A673 (cell line): ENCODE measurements around the gene TBRG1. TPM values are rescaled to one million over a fixed set of nuclear protein-coding genes. Genes with fewer than 3 reads are reported as not detected.

Source experiments
- BruUV-seq: library from RNA; stranded (reverse); fragments of 400-500 nt; replicated peaks from 2 replicates; lab custom pipeline; 2021; lab: Mats Ljungman, UMichigan
- CTCF ChIA-PET: fragments of 300-600 bp; sonication (Branson Sonifier 250); formaldehyde crosslinking; loops from one replicate; lab custom pipeline; 2022; ENCODE audit warnings: antibody characterized with exemption; lab: Charles Lee
- POLR2A ChIA-PET: fragments of 300-600 bp; sonication (Branson Sonifier 250); formaldehyde crosslinking; loops from one replicate; lab custom pipeline; 2022; ENCODE audit warnings: antibody characterized with exemption; ENCODE audit not compliant: low non-redundant PET; lab: Charles Lee
- DNase-seq: peaks from one replicate; pipeline ENCODE4 v3.0.0-alpha.2; 2015; ENCODE audit warnings: low spot score
- H3K27ac ChIP-seq: fragments of 200-600 bp; sonication (generic); 2 replicates; pipeline ENCODE4 v1.5.1; 2016; ENCODE audit warnings: mixed run types, low read depth, mild to moderate bottlenecking, mixed read lengths, antibody characterized with exemption, low read length; ENCODE audit not compliant: poor library complexity, severe bottlenecking
- H3K27me3 ChIP-seq: fragments of 200-600 bp; sonication (generic); replicated peaks from 2 replicates; pipeline ENCODE4 v1.6.1; 2017; ENCODE audit warnings: mixed run types, low read depth, mild to moderate bottlenecking, mixed read lengths, antibody characterized with exemption, low read length; ENCODE audit not compliant: insufficient read depth, poor library complexity
- H3K36me3 ChIP-seq: fragments of 200-600 bp; sonication (generic); 2 replicates; pipeline ENCODE4 v1.6.1; 2016; ENCODE audit warnings: mixed run types, mild to moderate bottlenecking, mixed read lengths, antibody characterized with exemption, low read length; ENCODE audit not compliant: insufficient read depth, poor library complexity, severe bottlenecking
- H3K4me1 ChIP-seq: fragments of 200-600 bp; sonication (generic); 2 replicates; pipeline ENCODE4 v1.6.1; 2017; ENCODE audit warnings: mixed run types, mild to moderate bottlenecking, mixed read lengths, antibody characterized with exemption, low read length; ENCODE audit not compliant: insufficient read depth, poor library complexity, severe bottlenecking
- H3K4me3 ChIP-seq: fragments of 200-600 bp; sonication (generic); 2 replicates; pipeline ENCODE4 v1.5.1; 2016; ENCODE audit warnings: low read depth, mixed run types, mild to moderate bottlenecking, mixed read lengths, low read length; ENCODE audit not compliant: poor library complexity, severe bottlenecking
- H3K9me3 ChIP-seq: fragments of 200-600 bp; sonication (generic); 2 replicates; pipeline ENCODE4 v1.6.1; 2016; ENCODE audit warnings: mixed run types, low read depth, mild to moderate bottlenecking, mixed read lengths, antibody characterized with exemption, low read length; ENCODE audit not compliant: poor library complexity, severe bottlenecking
- CTCF ChIP-seq: fragments of 300-800, 200-600 bp; sonication (generic); conservative IDR thresholded peaks from 2 replicates; pipeline ENCODE4 v1.5.1; 2017; ENCODE audit warnings: low read depth, mild to moderate bottlenecking, antibody characterized with exemption, low read length, moderate library complexity, mixed read lengths
- EZH2 ChIP-seq: fragments of 200-600 bp; sonication (generic); IDR thresholded peaks from 2 replicates; pipeline ENCODE4 v1.6.1; 2017; ENCODE audit warnings: borderline replicate concordance, low read depth, mild to moderate bottlenecking, mixed read lengths, antibody characterized with exemption, low read length; ENCODE audit not compliant: poor library complexity, severe bottlenecking
- intact Hi-C: fragments of 100-400 bp; cut with micrococcal nuclease; formaldehyde crosslinking; loops from one replicate; pipeline ENCODE4 v1.10.0; 2022; ENCODE audit not compliant: unreplicated experiment
- total RNA-seq: library from RNA; stranded (reverse); gene quantifications from 2 replicates; pipeline ENCODE4 v1.2.3, GENCODE V29; 2021

The TBRG1 gene
- total RNA-seq, 1 experiment from 2014 or later: 44.4 TPM

GRCh38 chr11:124661553-124661952 is 38.9 kb downstream of the TBRG1 start:
- no peak for DNase-seq
- peaks cover 18% of the 10 kb centered on the region for H3K4me1 ChIP-seq
- no peaks in the 10 kb centered on the region for H3K36me3 ChIP-seq
- CTCF ChIA-PET: no interaction called here
- POLR2A ChIA-PET: no interaction called here
- no peaks in the 10 kb centered on the region for H3K27me3 ChIP-seq
- no peak overlapping the region for H3K4me3 ChIP-seq
- no peak for TF ChIP-seq EZH2
- TF ChIP-seq CTCF: no peak
- no peak overlapping the region for H3K27ac ChIP-seq
- no TSS peak for BruUV-seq
- no peaks in the 10 kb centered on the region for H3K9me3 ChIP-seq
- intact Hi-C loops: no loop called here

GRCh38 chr11:124662106-124662505 is 39.4 kb downstream of the TBRG1 start:
- ChIA-PET POLR2A (no interaction called here), CTCF (no interaction called here)
- intact Hi-C loops: no loop called here
- Histone ChIP-seq H3K4me1 (peaks cover 14% of the 10 kb centered on the region), H3K9me3 (no peaks in the 10 kb centered on the region), H3K27ac (no peak overlapping the region), H3K4me3 (no peak overlapping the region), H3K27me3 (no peaks in the 10 kb centered on the region), H3K36me3 (no peaks in the 10 kb centered on the region)
- TF ChIP-seq CTCF (no peak), EZH2 (no peak)
- DNase-seq: no peak
- BruUV-seq: no TSS peak

DNA sequence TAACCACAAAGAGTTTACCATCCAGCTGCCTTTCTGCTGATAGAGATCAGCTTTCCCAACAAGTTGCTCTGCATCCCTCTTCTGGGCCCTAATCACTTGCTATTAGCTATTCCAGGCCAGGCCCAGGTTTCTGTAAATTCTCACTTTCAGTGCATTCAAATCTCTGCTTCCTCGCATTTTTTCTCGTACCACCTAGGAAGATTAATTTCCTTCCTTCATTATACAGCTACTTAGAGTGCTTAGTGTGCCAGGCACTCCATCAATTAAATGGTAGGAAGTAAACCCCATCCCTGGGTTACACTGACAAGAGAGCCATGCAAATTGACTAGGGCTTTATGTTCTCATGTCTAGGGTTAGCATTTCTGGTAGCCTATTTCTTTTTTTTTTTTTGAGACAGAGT is 41.2 kb downstream of the TBRG1 start:
- TF ChIP-seq CTCF (no peak), EZH2 (no peak)
- Histone ChIP-seq H3K4me1 (no peaks in the 10 kb centered on the region), H3K27me3 (no peaks in the 10 kb centered on the region), H3K4me3 (no peak overlapping the region), H3K9me3 (no peaks in the 10 kb centered on the region), H3K36me3 (no peaks in the 10 kb centered on the region), H3K27ac (no peak overlapping the region)
- intact Hi-C loops: no loop called here
- no TSS peak for BruUV-seq
- no peak for DNase-seq
- ChIA-PET CTCF (no interaction called here), POLR2A (no interaction called here)
